Left ventricle myocardium inferior (tissue), 1 donor: ENCODE measurements around the gene NGB. TPM values are rescaled to one million over a fixed set of nuclear protein-coding genes. Genes with fewer than 3 reads are reported as not detected.
"Not testable (repeated sequence)": the region's sequence is repeated elsewhere in the genome, so short reads cannot be mapped to it uniquely, and the experiment has no call there.

Source experiments
- DNase-seq: peaks from one replicate; pipeline ENCODE4 v3.0.0-alpha.2; 2020
- H3K27ac ChIP-seq: fragments of 200-600 bp; replicated peaks from 2 replicates; pipeline ENCODE4 v1.8.0; 2021
- H3K27me3 ChIP-seq: fragments of 200-600 bp; 2 replicates; pipeline ENCODE4 v1.8.0; 2021; ENCODE audit warnings: low read depth
- H3K36me3 ChIP-seq: fragments of 200-600 bp; 2 replicates; pipeline ENCODE4 v1.8.0; 2021
- H3K4me1 ChIP-seq: fragments of 200-600 bp; 2 replicates; pipeline ENCODE4 v1.8.0; 2021
- H3K4me3 ChIP-seq: fragments of 200-600 bp; 2 replicates; pipeline ENCODE4 v1.8.0; 2021; ENCODE audit warnings: mild to moderate bottlenecking, moderate library complexity
- H3K9me3 ChIP-seq: fragments of 200-600 bp; replicated peaks from 2 replicates; pipeline ENCODE4 v1.8.0; 2021
- CTCF ChIP-seq: fragments of 200-600 bp; IDR thresholded peaks from 2 replicates; pipeline ENCODE4 v1.8.0; 2021; ENCODE audit warnings: antibody characterized with exemption, mild to moderate bottlenecking, borderline replicate concordance
- intact Hi-C: fragments of 100-400 bp; cut with micrococcal nuclease; formaldehyde crosslinking; loops from one replicate; pipeline ENCODE4 v1.11.0; 2022
- total RNA-seq: library from RNA; stranded (reverse); fragmentation: NEBNext Ultra II Directional; extraction: Animal tissue kit (Norgen Biotek cat#: 25700); gene quantifications from one replicate; pipeline ENCODE4 v1.2.1, GENCODE V29; 2021
- donor health status: DM: no; HTN: yes; CAD: no; lungs with severe emphysema.

The NGB gene
- total RNA-seq, 1 donor from 2014 or later, result not detected

GRCh38 chr14:77281852-77282410 is 10.9 kb upstream of the NGB start:
- H3K27ac ChIP-seq, result no peak overlapping the region
- no peak for DNase-seq
- H3K36me3 ChIP-seq, result peaks cover 89% of the 10 kb centered on the region
- no peaks in the 10 kb centered on the region for H3K27me3 ChIP-seq
- no peaks in the 10 kb centered on the region for H3K9me3 ChIP-seq
- no peaks in the 10 kb centered on the region for H3K4me1 ChIP-seq
- intact Hi-C loops, result no loop called here
- TF ChIP-seq CTCF, result no peak
- no peak overlapping the region for H3K4me3 ChIP-seq

- H3K9me3 ChIP-seq, DNase-seq, H3K27ac ChIP-seq, intact Hi-C loops, H3K4me1 ChIP-seq, H3K27me3 ChIP-seq, H3K4me3 ChIP-seq: not testable (repeated sequence)
- peaks cover 87% of the 10 kb centered on the region for H3K36me3 ChIP-seq
Measured at GRCh38 chr14:77280921-77281320, 9.9 kb upstream of the NGB start.

DNA sequence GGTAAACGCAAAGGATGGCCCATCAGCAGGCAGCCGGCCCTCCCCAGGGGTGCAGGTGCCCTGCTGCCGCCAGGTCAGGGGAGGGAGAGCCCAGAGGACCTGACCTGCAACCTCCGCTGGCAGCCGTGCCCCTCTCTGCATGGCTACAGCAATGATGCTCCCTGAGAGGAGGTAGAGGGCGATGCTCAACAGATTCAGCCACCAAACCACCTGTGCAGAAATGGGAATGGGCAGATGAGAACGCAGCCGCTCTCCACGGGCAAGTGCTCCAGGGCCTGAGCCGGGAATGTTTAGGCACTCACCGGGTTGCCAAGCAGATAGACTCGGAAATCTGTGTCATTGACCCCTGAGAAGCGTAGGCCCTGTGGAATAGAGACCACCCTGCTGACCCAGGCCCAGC is 8.7 kb upstream of the NGB start:
- DNase-seq, result no peak
- no peaks in the 10 kb centered on the region for H3K27me3 ChIP-seq
- H3K4me1 ChIP-seq, result no peaks in the 10 kb centered on the region
- intact Hi-C loops, result no loop called here
- H3K27ac ChIP-seq, result no peak overlapping the region
- no peak overlapping the region for H3K4me3 ChIP-seq
- no peak for TF ChIP-seq CTCF
- H3K9me3 ChIP-seq, result no peaks in the 10 kb centered on the region
- peaks cover 75% of the 10 kb centered on the region for H3K36me3 ChIP-seq

DNA sequence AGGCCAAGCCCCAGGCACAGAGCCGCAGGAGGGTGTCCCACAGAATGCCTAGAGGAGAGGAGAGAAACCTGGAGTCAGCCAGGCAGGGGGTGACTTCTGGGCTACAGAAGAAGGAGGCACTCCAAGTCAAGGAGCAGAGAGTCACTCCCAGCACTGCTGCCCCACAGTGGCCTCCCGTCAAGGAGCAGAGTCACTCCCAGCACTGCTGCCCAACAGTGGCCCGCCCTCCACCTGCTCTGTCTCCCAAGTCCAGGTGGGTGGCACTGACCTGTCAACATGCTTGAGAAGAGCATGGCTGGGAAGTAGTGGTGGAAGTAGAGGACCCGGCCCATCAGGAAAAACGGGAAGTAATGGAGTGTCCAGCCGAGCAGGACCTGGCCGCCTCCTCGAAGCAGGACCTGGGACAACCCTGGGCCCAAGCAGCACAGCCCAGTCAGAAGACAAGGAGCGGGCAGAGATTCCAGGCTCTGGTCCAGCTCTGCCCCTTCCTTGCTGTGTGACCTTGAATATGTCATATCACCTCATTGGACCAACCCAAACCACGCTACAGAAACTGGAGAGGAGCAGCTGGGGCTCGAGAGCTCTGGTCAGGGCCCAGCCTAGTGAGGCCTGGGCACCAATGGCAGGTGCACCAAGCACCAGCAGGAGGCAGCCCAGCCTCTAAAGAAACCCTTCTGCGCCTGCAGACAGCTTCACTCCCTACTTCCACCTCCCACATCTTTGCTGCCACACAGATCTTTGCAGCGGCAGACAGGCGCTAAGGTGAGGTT is 7.6 kb upstream of the NGB start:
- peaks cover 64% of the 10 kb centered on the region for H3K36me3 ChIP-seq
- TF ChIP-seq CTCF, result no peak

GRCh38 chr14:77276959-77277358 is 6.0 kb upstream of the NGB start:
- no peaks in the 10 kb centered on the region for H3K4me1 ChIP-seq
- peaks cover 18% of the 10 kb centered on the region for H3K27me3 ChIP-seq
- intact Hi-C loops, result no loop called here
- H3K36me3 ChIP-seq, result peaks cover 47% of the 10 kb centered on the region
- TF ChIP-seq CTCF, result no peak
- no peak overlapping the region for H3K4me3 ChIP-seq
- H3K9me3 ChIP-seq, result peaks cover 4% of the 10 kb centered on the region
- DNase-seq, result no peak
- no peak overlapping the region for H3K27ac ChIP-seq

More for the DNA sequence above, 7.6 kb upstream of the NGB start:
- H3K4me3 ChIP-seq, result no peak overlapping the region
- no peak for DNase-seq
- no peak overlapping the region for H3K27ac ChIP-seq
- no peaks in the 10 kb centered on the region for H3K4me1 ChIP-seq
- intact Hi-C loops, result no loop called here
- peaks cover under 1% of the 10 kb centered on the region for H3K27me3 ChIP-seq
- peaks cover 4% of the 10 kb centered on the region for H3K9me3 ChIP-seq

DNA sequence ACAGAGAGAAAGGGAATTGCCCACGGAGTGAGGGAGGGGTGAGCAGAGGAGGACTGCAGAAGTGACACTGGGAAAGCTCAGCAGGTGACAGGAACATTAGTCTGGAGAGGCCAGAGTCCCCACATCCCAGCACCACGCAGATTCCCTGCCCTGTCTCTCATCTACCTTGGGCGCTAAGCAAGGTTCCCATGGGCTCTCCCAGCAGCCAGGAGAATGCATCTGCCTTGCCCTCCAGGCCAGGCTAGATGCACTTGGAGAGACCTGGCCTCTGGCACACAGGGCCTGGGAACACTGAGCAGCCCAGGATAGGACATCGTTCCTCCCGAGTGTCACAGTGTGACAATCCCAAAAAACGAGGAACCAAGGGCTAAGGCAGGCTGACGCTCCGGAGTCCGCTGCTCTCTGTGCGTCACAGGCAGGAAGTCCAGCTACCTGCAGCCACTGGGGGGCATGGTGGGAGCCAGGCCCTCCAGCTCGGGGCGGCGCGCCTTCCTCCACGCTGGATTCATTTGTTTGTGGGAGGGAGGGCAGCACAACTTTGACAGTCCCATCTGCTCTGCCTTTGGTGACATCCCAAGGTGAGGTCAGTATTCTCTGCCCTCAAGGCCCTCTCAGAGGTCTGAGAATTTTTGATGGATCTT is 5.4 kb upstream of the NGB start:
- Histone ChIP-seq H3K36me3 (peaks cover 42% of the 10 kb centered on the region), H3K9me3 (peaks cover 4% of the 10 kb centered on the region), H3K4me3 (no peak overlapping the region), H3K4me1 (peaks cover under 1% of the 10 kb centered on the region), H3K27me3 (peaks cover 23% of the 10 kb centered on the region), H3K27ac (no peak overlapping the region)
- intact Hi-C loops, result no loop called here
- no peak for DNase-seq
- no peak for TF ChIP-seq CTCF
